ENCODE data around the gene KRTAP22-2.

The KRTAP22-2 gene

GRCh38 chr21:30600787-30601186 is 10.6 kb upstream of the KRTAP22-2 start, which contains the start of gene KRTAP22-1:
KRTAP22-1 (plus strand) TSS chr21:30601087.
- DNase-seq (ENCODE audit: extremely low read depth, low read depth) = no peak
- no peak for TF ChIP-seq CTCF (IDR thresholded peaks at IDR 0.05; ENCODE audit: low read depth, low read length)

GRCh38 chr21:30598802-30599201 is 8.6 kb upstream of the KRTAP22-2 start, which contains the start of gene KRTAP6-2:
KRTAP6-2 (minus strand) TSS chr21:30598902; CDS start chr21:30598874, 28 bp downstream.
- DNase-seq (ENCODE audit: extremely low read depth, low read depth) = no peak
- no peak for TF ChIP-seq CTCF (IDR thresholded peaks at IDR 0.05; ENCODE audit: low read depth, low read length)

GRCh38 chr21:30592140-30592539 is 1.9 kb upstream of the KRTAP22-2 start, which contains the start of gene KRTAP6-3:
KRTAP6-3 (plus strand) TSS chr21:30592440; CDS start chr21:30592446, 6 bp downstream.
- no peak for DNase-seq (ENCODE audit: extremely low read depth, low read depth)
- no peak for TF ChIP-seq CTCF (IDR thresholded peaks at IDR 0.05; ENCODE audit: low read depth, low read length)

- no peak for TF ChIP-seq CTCF (IDR thresholded peaks at IDR 0.05; ENCODE audit: low read depth, low read length)
- no peak for DNase-seq (ENCODE audit: extremely low read depth, low read depth)
These were observed 7.3 kb downstream of the KRTAP22-2 start for GRCh38 chr21:30582870-30583269.

GRCh38 chr21:30580132-30580531 is 10.1 kb downstream of the KRTAP22-2 start:
- DNase-seq (ENCODE audit: extremely low read depth, low read depth) = no peak
- TF ChIP-seq CTCF (IDR thresholded peaks at IDR 0.05; ENCODE audit: low read depth, low read length) = no peak

- DNase-seq (ENCODE audit: extremely low read depth, low read depth) = no peak
- no peak for TF ChIP-seq CTCF (IDR thresholded peaks at IDR 0.05; ENCODE audit: low read depth, low read length)
These were observed 10.9 kb downstream of the KRTAP22-2 start for GRCh38 chr21:30579346-30579745.

- DNase-seq (ENCODE audit: extremely low read depth, low read depth) = no peak
- no peak for TF ChIP-seq CTCF (IDR thresholded peaks at IDR 0.05; ENCODE audit: low read depth, low read length)
These were observed 12.4 kb downstream of the KRTAP22-2 start for GRCh38 chr21:30577766-30578165.

All from AG09319 (cell line).